SH-SY5Y (cell line): ENCODE measurements around the gene TELO2.

Experiments
- GATA2 ChIP-seq: IDR thresholded peaks from 2 replicates; pipeline ENCODE4 v1.6.1; 2011; ENCODE audit warnings: mild to moderate bottlenecking, low read depth, low read length
- GATA3 ChIP-seq: IDR thresholded peaks from 2 replicates; pipeline ENCODE4 v1.6.1; 2011; ENCODE audit warnings: low read depth, mild to moderate bottlenecking, low read length, moderate library complexity

- TF ChIP-seq GATA2 (no peak), GATA3 (no peak)
These were observed 44.0 kb downstream of the TELO2 start for GRCh38 chr16:1537138-1537577.
